Stimulated activated naive CD4-positive, alpha-beta T cell treated with Interleukin-2 at 50 U/mL for 16 hours (primary cell): ENCODE results near the gene MBD5.

ENCODE experiments used
- DNase-seq: peaks from one replicate; lab custom pipeline; 2025; lab: John Stamatoyannopoulos, UW

MBD5 gene

GRCh38 chr2:148552675-148553331 lies 531.9 kb downstream of the MBD5 start:
- peak; percentile 12 for DNase-seq

DNA sequence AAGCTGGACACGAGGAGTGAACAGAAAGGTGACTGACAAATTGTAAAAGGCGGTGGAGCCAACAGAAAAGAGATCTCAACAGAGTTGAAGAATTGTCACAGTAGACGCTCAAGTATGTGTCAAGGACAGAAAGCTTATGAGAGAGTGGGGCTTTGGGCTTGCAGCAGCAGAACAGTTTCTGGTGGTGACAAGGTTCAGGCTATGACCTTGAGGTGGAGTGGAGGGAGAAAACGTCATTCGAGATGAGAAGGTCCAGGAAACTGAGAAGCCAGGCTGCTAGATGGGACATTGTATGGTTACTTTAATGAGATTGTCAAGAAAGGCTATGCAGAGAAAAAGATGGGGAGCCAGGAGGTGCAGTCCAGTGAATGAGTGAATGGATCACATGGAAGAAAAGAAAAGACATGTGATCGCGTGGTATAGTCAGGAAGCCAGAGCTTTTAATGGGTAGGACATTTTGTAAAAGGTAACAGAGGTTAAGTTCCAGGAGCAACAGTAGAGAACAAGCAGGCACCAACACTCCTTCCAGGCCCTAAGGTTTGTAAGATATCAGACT lies 532.5 kb downstream of the MBD5 start:
- DNase-seq = no peak

- no peak for DNase-seq
Measured at GRCh38 chr2:148554459-148555247, 533.8 kb downstream of the MBD5 start.

GRCh38 chr2:148555622-148556294 lies 534.9 kb downstream of the MBD5 start:
- no peak for DNase-seq

GRCh38 chr2:148557844-148558436 lies 537.0 kb downstream of the MBD5 start:
- DNase-seq = no peak

DNA sequence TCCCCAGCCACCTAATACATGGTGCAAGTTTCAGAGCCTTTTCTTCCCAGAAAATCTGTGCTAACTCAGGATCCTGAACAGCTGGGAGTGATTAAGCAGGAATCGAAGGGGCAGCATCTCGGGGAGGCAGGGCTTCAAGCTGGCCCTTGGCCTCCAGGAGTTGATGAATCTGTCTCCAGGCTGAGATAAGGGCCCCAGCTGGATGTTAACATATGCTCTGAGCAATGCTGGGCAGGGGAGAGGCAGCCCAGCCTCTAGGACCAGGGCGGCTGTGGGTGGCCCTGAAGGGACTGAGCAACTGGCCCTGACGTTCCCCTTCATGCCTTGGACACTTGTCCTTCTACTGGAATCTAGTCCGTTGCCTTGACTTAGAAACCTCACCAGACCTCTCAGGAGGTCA lies 539.6 kb downstream of the MBD5 start:
- no peak for DNase-seq

DNA sequence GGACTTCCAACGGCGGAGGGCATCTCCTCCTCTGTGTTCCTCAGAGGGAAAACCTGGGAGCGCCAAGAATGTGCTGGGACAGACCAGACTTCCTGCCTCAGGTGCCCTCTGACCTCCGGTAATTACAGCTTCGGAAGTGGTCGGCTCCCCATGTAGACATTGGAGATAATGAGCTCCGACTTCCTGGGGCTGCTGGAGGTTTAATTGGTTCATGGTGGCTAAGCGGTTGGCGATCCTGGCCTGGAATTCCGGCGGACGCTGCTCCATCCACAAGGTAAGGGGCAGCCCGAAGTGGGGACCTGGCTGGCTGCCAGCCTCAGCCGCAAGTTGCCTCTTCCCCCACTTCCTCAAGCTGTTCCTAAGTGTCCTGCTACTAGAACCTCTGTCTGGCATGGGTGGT lies 540.5 kb downstream of the MBD5 start:
- DNase-seq = no peak

DNA sequence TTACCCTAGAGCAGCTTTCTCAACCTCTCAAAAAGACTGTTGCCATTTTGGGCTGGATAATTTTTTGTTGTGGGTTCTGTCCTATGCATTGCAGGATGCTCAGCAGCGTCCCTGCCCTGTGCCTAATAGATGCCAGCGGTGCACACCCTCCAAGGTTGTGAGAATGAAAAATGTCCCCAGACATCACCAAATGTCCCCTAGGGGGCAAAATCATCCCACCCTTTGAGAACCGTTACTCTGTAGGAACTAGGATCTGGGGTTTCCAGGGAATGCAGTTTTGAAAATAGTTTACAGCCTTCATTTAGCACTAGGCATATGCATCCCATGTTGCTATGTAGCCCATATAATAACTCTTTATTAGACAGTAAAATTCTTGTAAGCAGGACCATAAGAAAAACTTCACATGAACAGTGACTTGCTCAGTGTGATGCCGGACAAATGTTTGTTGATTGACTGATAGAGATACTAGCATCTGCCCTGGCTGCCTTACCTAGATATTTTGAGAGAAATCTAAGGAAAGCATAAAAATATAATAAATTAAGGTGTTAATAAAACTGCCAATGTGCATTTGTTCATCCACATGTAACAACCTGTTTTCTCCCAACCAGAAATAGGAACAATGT lies 544.5 kb downstream of the MBD5 start:
- DNase-seq = no peak
